ENCODE results near the gene DMD. TPM values are rescaled to one million over a fixed set of nuclear protein-coding genes. Genes with fewer than 3 reads are reported as not detected.

DMD gene
- total and polyA plus RNA-seq, 2 experiments from 2014 or later: 73.5 to 90.7 TPM

DNA sequence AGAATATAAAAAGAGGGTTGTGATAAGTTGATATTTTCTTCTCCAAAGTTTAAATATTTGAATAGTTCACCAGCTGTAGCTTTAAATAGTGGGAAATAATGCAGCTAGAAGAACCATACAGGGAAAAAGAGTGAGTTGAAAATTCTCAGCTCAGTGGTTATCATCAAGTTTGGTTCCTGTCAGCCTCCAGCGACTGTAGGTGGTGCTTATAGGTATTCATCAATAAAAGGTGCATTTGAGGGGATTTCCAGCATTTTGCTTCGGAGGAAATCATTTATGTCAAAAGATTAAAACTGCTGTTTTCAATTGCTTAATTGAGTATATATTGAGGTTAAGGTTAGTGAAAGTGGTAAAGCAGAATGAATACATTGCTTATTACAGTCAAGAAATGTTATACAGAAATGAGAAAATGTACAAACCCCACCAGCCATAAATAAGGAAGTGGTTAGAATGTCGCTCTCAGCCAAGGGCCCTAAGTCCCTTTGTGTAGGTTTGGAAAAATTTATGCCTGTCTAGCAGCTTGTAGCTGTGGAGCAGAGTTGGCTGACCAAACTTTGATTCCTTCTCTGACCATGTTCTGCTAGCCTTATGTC, 1606.6 kb downstream of the DMD start:
- TF ChIP-seq, protein P1, sequence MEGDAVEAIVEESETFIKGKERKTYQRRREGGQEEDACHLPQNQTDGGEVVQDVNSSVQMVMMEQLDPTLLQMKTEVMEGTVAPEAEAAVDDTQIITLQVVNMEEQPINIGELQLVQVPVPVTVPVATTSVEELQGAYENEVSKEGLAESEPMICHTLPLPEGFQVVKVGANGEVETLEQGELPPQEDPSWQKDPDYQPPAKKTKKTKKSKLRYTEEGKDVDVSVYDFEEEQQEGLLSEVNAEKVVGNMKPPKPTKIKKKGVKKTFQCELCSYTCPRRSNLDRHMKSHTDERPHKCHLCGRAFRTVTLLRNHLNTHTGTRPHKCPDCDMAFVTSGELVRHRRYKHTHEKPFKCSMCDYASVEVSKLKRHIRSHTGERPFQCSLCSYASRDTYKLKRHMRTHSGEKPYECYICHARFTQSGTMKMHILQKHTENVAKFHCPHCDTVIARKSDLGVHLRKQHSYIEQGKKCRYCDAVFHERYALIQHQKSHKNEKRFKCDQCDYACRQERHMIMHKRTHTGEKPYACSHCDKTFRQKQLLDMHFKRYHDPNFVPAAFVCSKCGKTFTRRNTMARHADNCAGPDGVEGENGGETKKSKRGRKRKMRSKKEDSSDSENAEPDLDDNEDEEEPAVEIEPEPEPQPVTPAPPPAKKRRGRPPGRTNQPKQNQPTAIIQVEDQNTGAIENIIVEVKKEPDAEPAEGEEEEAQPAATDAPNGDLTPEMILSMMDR (IDR thresholded peaks at IDR 0.05; ENCODE audit: low read depth, low read length): no peak
- Histone ChIP-seq H3K9me3 (ENCODE audit: low read depth) (no peaks in the 10 kb centered on the region), H3K4me1 (ENCODE audit: low read depth) (no peaks in the 10 kb centered on the region), H3K27me3 (no peaks in the 10 kb centered on the region), H3K4me3 (no peak overlapping the region), H3K36me3 (no peaks in the 10 kb centered on the region), H3K27ac (no peak overlapping the region)
- no peak for DNase-seq (ENCODE audit: low read depth in 1 of 2, low spot score in 1 of 2)

DNA sequence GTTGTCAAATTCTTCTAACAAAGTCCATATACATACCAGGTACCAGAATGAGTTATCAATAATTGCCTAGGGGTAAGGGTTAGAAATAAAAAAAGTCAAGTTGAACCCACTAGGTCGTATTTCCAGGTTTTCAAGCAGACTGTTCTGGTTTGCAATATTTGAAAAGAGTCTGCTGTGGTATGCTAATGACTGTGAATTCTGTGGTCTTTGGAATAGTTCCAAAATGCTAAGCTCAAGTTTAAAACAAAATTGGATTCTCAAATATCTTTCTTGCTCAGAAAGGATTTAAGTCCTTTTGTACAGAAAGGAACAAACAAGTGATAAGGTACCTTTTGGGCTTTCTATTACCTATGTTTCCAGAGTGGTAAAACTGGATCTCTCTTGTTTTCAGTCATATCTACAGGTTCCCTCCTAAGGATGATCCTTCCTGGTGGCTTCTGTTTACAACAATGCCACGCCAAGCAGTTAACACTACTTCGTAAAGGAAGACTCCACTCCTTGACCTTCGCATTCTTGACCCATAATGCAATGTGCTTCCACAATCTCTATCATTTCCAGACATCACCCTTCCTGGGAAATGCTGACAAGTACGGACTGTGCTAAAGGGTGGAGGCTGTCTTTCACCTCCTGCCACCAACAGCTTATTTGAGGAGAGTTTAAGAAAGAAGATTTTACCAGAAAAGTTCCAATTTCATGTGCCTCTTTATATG, 1607.8 kb downstream of the DMD start:
- H3K27me3 ChIP-seq: no peaks in the 10 kb centered on the region
- no peaks in the 10 kb centered on the region for H3K36me3 ChIP-seq
- H3K9me3 ChIP-seq (ENCODE audit: low read depth): no peaks in the 10 kb centered on the region
- TF ChIP-seq, protein P1 (IDR thresholded peaks at IDR 0.05; ENCODE audit: low read depth, low read length): no peak
- H3K4me3 ChIP-seq: no peak overlapping the region
- peak in 1 of 2 donors; percentile 29 for DNase-seq (ENCODE audit: low read depth in 1 of 2, low spot score in 1 of 2)
- H3K4me1 ChIP-seq (ENCODE audit: low read depth): no peaks in the 10 kb centered on the region
- no peak overlapping the region for H3K27ac ChIP-seq

DNA sequence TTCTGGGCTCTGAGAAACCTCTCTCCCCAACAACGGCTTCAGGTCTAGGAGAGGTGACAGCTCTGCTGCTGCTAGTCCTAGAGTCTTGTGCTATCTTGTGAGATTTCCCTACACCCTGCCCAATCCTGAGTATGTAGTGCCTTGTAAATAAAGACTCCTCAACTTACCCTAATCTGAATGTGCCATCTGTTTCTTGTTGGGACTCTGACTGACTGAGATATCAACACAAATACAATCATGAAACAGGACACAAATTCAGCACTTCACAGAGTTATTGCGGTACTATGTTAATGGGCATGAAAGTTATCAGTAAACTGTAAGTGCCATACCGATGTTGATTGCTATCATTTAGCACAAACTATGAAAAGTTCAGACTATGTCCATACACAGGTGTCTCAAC, 1610.5 kb downstream of the DMD start:
- TF ChIP-seq, protein P1 (IDR thresholded peaks at IDR 0.05; ENCODE audit: low read depth, low read length): no peak
- no peak for DNase-seq (ENCODE audit: low read depth in 1 of 2, low spot score in 1 of 2)
- H3K36me3 ChIP-seq: no peaks in the 10 kb centered on the region

DNA sequence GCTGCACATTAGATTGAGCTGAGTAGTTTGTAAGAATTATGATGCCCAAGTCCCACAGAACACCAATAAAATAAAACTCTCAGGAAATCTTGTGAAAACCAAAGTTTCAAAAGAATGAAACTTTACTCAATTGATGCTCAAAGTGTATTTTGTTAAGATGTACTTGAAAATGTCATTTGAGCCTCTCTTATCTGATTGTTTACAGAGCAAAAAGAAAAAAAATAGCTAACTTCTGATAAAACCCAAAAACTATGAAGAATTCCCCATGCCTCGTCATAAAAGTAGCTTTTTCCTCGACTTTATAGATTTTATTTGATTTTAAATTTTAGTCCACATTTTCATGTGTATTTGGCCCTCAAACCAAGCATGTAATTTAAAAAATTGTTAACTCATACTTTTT, 1618.0 kb downstream of the DMD start:
- DNase-seq (ENCODE audit: low read depth in 1 of 2, low spot score in 1 of 2): no peak
- no peak overlapping the region for H3K4me3 ChIP-seq
- no peak overlapping the region for H3K27ac ChIP-seq
- no peaks in the 10 kb centered on the region for H3K36me3 ChIP-seq
- no peaks in the 10 kb centered on the region for H3K4me1 ChIP-seq (ENCODE audit: low read depth)
- no peaks in the 10 kb centered on the region for H3K9me3 ChIP-seq (ENCODE audit: low read depth)
- TF ChIP-seq, protein P1 (IDR thresholded peaks at IDR 0.05; ENCODE audit: low read depth, low read length): no peak
- no peaks in the 10 kb centered on the region for H3K27me3 ChIP-seq

More for the DNA sequence above, 1610.5 kb downstream of the DMD start:
- H3K27ac ChIP-seq: no peak overlapping the region
- H3K4me3 ChIP-seq: no peak overlapping the region
- H3K9me3 ChIP-seq (ENCODE audit: low read depth): no peaks in the 10 kb centered on the region
- no peaks in the 10 kb centered on the region for H3K4me1 ChIP-seq (ENCODE audit: low read depth)
- no peaks in the 10 kb centered on the region for H3K27me3 ChIP-seq

DNA sequence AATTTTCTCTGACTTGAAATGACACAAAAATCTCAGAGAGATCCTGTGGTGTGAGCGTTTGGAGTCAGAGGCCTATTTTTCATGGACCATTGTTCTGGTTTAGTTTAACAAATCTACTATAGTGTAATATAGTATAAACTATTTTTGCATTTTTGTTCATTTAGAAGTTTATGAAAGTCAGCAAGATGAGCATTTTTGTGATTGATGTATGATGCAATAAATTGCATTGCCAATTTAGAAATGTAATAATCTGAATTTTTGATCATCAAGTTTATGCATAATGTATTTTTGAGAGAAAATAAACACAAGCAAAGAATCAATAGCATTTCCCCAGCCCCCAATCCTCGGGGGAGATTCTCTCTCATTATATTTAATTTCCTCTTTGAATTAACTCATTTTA, 1620.0 kb downstream of the DMD start:
- H3K9me3 ChIP-seq (ENCODE audit: low read depth): no peaks in the 10 kb centered on the region
- H3K27ac ChIP-seq: no peak overlapping the region
- H3K4me1 ChIP-seq (ENCODE audit: low read depth): no peaks in the 10 kb centered on the region
- H3K27me3 ChIP-seq: no peaks in the 10 kb centered on the region
- TF ChIP-seq, protein P1 (IDR thresholded peaks at IDR 0.05; ENCODE audit: low read depth, low read length): no peak
- no peak for DNase-seq (ENCODE audit: low read depth in 1 of 2, low spot score in 1 of 2)
- no peak overlapping the region for H3K4me3 ChIP-seq
- no peaks in the 10 kb centered on the region for H3K36me3 ChIP-seq

Measured in cardiac muscle cell (in vitro differentiated cells and primary cell).